A673 (cell line): ENCODE data around the gene EEF1A2.

Source experiments
- EZH2 ChIP-seq: fragments of 200-600 bp; sonication (generic); IDR thresholded peaks from 2 replicates; pipeline ENCODE4 v1.6.1; 2017; ENCODE audit warnings: borderline replicate concordance, low read depth, mild to moderate bottlenecking, mixed read lengths, antibody characterized with exemption, low read length; ENCODE audit not compliant: poor library complexity, severe bottlenecking
- TF ChIP-seq, protein P1 (sequence below): fragments of 300-800, 200-600 bp; sonication (generic); conservative IDR thresholded peaks from 2 replicates; pipeline ENCODE4 v1.5.1; 2017; ENCODE audit warnings: low read depth, mild to moderate bottlenecking, antibody characterized with exemption, low read length, moderate library complexity, mixed read lengths

GRCh38 chr20:63471002-63471716 lies 27.7 kb downstream of the EEF1A2 start:
- TF ChIP-seq EZH2 = no peak
- TF ChIP-seq, protein P1, sequence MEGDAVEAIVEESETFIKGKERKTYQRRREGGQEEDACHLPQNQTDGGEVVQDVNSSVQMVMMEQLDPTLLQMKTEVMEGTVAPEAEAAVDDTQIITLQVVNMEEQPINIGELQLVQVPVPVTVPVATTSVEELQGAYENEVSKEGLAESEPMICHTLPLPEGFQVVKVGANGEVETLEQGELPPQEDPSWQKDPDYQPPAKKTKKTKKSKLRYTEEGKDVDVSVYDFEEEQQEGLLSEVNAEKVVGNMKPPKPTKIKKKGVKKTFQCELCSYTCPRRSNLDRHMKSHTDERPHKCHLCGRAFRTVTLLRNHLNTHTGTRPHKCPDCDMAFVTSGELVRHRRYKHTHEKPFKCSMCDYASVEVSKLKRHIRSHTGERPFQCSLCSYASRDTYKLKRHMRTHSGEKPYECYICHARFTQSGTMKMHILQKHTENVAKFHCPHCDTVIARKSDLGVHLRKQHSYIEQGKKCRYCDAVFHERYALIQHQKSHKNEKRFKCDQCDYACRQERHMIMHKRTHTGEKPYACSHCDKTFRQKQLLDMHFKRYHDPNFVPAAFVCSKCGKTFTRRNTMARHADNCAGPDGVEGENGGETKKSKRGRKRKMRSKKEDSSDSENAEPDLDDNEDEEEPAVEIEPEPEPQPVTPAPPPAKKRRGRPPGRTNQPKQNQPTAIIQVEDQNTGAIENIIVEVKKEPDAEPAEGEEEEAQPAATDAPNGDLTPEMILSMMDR = no peak
